GM21825 (cell line): ENCODE results near the gene PRRC1.
A peak's percentile ranks its signal among the peaks of the same experiment; 100 is the strongest.
"Not testable (repeated sequence)": the region's sequence is repeated elsewhere in the genome, so short reads cannot be mapped to it uniquely, and the experiment has no call there.

ENCODE experiments used
- ATAC-seq: cut with Tn5 transposase; IDR thresholded peaks from one replicate; pipeline ENCODE4 v1.9.1; 2021; ENCODE audit warnings: mild to moderate bottlenecking, moderate library complexity; ENCODE audit not compliant: unreplicated experiment

Gene PRRC1

DNA sequence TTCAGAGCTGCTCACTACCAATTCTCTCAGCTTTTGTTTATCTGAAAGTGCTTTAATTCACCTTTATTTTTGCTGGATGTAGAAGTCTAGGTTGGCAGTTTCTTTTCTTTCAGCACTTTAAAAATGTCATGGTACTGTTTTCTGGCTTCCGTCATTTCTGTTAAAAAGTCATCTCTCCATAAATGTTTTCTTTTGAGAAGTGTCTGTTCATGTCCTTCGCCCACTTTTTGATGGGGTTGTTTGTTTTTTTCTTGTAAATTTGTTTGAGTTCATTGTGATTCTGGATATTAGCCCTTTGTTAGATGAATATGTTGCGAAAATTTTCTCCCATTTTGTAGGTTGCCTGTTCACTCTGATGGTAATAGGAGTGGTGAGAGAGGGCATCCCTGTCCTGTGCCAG is 23.1 kb downstream of the PRRC1 start:
- not testable (repeated sequence) for ATAC-seq

DNA sequence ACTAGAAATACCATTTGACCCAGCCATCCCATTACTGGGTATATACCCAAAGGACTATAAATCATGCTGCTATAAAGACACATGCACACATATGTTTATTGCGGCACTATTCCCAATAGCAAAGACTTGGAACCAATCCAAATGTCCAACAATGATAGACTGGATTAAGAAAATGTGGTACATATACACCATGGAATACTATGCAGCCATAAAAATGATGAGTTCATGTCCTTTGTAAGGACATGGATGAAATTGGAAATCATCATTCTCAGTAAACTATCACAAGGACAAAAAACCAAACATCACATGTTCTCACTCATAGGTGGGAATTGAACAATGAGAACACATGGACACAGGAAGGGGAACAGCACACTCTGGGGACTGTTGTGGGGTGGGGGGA is 27.8 kb downstream of the PRRC1 start:
- ATAC-seq, result not testable (repeated sequence)

- no peak for ATAC-seq
Observed at GRCh38 chr5:127549551-127549950, 32.1 kb downstream of the PRRC1 start.

DNA sequence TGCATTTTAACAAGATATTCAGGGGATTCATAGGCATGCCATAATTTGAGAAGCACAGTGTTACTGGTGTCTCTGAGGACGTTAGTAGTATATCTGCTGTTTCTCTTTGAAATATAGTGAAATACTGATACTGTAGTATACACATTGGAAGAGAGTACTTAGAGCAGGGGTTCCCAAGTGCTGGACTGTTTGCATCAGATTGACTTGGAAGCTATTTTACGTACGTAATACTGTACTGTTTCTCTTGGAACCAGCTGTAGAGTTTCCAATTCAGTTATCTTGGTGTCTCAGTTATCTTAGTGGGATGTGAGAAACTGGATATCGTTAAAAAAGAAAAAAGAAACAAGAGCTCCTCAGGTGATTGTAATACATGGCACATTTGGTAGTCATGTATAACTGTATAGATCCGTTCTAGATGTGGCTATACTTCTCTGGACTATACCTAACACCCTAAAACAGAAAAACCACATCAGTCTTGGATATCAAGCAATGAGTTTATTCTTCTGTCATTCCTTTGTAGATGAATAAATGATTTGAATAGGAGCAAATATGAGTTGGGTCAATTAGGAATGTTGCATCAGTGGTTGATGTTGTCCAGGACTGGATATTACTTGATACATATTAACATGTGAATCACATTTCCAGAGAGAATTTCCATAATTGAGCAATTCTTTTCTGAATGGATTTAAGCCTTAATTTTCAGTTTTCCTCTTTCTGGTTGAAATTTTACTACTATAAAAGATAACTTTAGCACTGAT is 33.4 kb downstream of the PRRC1 start:
- no peak for ATAC-seq

DNA sequence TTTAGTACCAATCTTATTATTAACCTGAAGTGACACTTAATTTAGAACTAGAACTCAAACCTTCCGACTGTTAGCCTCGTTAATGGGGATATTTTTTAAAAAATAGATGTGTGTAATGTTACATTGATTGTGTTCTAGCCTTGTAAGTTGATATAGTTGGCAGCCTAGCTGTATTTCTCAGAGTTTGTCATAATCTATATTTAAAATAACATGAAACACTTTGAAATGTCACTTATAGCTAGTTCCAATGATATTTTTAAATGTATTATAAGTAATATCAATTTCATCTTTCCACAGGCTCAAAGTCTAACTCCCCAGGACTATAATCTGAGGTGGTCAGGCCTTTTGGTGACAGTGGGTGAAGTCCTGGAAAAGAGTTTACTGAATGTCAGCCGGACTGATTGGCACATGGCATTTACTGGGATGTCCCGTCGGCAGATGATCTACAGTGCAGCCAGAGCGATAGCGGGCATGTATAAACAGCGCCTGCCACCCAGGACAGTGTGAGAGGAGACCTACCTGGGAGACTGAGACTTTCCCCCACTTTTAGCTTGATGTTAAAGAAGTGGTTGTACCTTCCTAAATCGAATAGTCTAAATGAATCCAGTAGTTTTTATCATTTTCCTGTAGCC is 34.1 kb downstream of the PRRC1 start:
- no peak for ATAC-seq

- no peak for ATAC-seq
Observed at GRCh38 chr5:127555826-127556225, 38.4 kb downstream of the PRRC1 start.

GRCh38 chr5:127556609-127557334 is 39.3 kb downstream of the PRRC1 start:
- ATAC-seq, result no peak

GRCh38 chr5:127558273-127558672 is 40.8 kb downstream of the PRRC1 start:
- no peak for ATAC-seq

- no peak for ATAC-seq
Observed at GRCh38 chr5:127561254-127561653, 43.8 kb downstream of the PRRC1 start.

DNA sequence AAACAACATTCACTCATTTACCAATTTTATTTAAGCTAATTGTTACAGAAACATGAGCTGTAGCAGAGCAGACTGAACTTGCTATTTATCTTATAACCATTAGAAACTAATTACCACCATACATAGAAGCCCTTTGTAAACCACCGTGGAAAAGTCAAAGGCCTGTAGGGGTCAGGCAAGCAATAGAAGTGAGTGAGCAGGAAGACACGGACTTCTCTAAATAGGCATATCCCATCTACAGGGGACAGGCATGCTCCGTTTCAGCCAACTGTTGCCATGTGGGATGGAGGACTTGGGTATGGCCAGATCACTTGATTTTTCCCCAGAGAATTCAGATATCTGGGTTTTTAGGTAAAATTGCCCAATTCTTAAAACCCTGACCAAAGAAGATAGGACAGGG is 44.8 kb downstream of the PRRC1 start:
- peak; percentile 25 for ATAC-seq

DNA sequence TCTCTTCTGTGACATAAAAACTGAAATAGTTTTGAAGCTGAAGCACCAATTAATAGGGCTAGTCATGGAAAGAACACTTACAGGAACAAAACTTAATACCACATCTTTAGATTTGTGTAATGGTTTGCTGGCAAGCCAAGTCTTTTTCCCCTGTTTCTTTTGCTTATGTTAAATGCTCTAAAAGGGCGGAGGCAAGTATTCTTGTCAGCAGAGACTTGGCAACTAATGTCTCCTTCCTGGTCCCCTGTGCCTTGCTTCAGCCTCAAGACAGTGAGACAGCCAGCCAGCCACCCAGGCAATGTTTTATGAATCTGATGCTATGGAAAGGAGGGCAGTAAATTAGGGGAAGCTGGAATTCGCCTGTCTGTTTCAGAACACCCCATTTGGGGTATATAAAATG is 45.7 kb downstream of the PRRC1 start:
- no peak for ATAC-seq

GRCh38 chr5:127564002-127564769 is 46.7 kb downstream of the PRRC1 start:
- peak; percentile 37 for ATAC-seq

- no peak for ATAC-seq
Observed at GRCh38 chr5:127565586-127566270, 48.3 kb downstream of the PRRC1 start.

DNA sequence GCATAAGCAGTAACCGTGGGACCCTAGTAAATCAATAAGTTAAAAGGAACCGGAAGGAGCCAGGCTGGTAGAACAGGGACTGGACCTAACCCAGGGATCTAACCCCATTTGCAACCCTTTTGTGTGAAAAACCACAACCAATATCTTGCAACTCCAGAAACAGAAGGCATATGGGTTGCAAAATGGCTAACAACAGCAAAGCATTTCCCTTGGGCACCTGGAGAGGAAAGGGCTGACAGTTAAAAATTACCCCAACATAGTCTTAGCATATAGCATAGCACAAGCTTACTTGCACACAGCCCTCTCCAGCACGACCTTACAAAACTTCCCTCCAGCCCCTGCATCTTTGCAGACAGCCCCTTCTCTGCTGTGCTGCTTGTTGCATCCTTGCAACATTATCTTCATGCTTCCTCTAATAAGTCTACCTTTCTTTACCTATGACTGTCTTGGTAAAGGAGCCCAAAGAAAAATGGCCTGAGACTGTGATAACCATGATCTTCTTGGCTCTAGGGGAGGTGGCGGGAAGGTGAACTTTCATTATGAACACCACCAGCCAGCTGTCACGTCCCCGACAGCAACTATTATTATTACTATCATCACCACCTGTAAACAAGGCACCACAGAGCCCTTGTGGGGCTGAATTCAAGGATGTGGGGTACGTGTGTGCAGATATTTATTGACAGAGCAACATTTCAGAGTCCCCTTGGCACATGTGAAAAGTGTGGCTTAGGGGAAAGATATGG is 49.8 kb downstream of the PRRC1 start:
- ATAC-seq, result peak; percentile 70

GRCh38 chr5:127568166-127568565 is 50.7 kb downstream of the PRRC1 start:
- no peak for ATAC-seq

DNA sequence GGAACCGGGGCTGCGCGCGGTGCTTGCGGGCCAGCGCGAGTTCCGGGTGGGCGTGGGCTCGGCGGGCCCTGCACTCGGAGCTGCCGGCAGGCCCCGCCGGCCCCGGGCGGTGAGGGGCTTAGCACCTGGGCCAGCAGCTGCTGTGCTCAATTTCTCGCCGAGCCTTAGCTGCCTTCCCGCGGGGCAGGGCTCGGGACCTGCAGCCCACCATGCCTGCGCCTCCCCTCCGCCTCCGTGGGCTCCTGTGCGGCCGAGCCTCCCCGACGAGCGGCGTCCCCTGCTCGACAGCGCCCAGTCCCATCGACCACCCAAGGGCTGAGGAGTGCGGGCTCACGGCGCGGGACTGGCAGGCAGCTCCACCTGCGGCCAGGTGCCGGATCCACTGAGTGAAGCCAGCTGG is 52.0 kb downstream of the PRRC1 start:
- ATAC-seq, result not testable (repeated sequence)

- ATAC-seq, result peak; percentile 61
Observed at GRCh38 chr5:127571314-127572131, 54.1 kb downstream of the PRRC1 start.

GRCh38 chr5:127572930-127573329 is 55.5 kb downstream of the PRRC1 start:
- ATAC-seq, result no peak
